MV-4-11 (cell line): ENCODE results near the gene ACOT13.
"Not testable (repeated sequence)": the region's sequence is repeated elsewhere in the genome, so short reads cannot be mapped to it uniquely, and the experiment has no call there.

Experiments
- DNase-seq: peaks from one replicate; lab custom pipeline; 2025; lab: John Stamatoyannopoulos, UW

Gene ACOT13

DNA sequence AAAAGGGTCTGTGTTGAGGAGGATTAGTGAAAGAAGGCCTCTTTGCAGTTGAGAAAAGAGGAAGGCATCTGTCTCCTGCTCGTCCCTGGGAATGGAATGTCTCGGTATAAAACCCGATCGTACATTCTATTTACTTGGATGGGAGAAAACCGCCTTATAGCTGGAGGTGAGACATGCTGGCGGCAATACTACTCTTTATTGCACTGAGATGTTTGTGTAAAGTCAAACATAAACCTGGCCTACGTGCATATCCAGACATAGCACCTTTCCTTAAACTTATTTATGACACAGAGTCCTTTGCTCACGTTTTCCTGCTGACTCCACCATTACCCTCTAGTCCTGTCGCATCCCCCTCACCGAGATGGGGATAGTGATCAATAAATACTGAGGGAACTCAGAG, 4.6 kb upstream of the ACOT13 start:
- DNase-seq, result no peak

DNA sequence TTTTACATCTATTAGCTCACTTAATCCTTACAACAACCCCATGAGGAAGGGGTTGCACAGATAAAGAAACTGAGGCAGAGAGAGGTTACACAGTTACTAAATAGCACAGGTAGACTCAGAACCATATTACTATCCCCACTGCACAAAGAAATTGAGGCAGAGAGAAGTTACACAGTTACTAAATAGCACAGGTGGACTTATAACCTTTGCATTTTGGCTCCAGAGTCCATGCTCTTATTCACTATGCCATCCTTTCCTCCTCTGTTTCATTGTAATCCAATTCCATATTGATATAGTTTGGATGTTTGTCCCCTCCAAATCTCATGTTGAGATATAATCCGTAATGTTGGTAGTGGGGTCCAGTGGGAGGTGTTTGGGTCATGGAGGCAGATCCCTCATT, 3.7 kb upstream of the ACOT13 start:
- no peak for DNase-seq

DNA sequence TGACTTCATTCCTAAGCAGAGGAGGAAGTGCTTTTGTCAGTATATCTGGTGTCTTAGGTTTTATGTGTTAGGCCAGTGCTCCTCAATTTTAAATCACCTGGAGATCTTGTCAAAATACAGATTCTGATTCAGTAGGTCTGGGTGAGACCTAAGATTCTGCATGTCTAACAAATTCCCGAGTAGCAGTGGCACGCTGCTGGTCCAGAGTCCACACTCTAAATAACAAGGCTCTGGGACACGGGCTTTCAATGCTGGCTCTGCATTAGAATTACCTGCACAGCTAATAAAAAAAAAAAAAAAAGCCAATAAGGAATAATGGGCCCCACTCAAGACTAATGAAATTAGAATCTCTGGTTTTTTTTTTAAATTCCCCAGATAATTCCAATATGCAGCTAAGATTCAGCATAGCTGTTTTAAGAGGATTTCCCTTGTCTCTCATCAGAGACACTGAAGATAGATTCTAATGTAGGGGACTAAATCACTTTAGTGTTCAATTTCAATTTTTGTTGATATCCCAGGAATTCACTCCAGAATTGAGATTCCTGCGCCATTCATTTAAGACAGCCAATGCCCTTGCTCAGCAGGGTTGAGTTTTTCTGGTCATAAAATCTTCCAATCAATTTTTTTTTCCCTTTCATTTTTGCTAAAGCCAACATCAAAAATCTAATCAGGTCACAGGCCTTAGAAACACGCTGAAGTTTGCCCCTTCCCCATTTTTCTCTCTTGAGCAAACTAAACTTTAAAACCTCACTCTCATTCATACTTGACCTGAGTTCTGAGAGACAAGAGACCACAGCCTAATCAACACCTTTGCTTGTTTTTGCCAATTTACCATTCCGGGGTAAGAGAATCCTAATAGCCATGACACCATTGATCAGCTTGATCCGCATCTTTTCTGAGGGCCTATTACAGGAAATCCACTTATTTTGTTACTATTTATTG, 2.6 kb upstream of the ACOT13 start:
- no peak for DNase-seq

DNA sequence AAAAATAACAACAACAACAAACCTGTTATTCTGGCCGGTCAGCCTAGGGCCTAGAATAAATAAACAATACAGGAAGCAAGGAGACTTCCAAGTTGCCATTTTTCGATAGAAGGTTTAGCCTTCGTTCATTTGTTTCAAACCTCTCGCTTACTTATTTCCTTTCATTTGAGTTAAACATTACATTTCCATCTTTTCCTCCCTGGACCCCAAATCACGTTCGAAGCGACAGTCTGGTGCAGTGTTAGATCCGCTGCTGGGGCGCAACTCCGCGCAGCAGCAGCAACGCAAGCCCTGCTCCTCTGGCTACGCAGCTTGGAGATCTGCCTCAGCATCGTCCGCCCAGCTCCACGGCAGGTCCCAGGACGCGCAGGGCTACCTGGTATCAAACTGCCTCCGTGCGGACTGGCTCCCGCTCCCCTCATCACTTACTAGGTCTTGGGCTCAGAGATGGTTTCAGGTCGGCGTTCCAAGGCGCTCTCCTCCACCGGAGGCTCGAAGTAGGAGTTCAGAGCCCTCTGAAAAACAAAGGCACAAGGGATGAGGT, 708 bp upstream of the ACOT13 start:
- DNase-seq, result no peak

DNA sequence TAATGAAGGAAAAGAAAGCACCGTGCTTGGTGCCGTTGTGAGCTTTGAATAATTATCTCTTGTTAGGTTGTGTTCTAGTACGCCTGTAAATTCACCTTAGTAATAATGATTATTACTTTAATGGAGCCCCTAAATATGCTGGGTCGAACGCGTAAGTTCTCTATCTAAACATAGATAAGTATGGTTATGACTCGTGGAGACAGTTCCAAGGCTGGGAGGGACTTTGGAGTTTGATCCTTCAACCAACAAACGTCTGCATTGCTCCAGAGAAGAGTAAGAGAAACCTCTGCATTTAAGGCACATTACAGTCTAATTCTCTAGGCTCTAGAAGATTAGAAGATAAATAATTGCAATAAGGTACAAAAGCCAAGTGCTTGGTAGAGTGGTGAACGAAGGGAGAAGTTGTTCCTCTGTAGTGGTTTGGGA, 514 bp downstream of the ACOT13 start:
- DNase-seq, result peak; percentile 11

DNA sequence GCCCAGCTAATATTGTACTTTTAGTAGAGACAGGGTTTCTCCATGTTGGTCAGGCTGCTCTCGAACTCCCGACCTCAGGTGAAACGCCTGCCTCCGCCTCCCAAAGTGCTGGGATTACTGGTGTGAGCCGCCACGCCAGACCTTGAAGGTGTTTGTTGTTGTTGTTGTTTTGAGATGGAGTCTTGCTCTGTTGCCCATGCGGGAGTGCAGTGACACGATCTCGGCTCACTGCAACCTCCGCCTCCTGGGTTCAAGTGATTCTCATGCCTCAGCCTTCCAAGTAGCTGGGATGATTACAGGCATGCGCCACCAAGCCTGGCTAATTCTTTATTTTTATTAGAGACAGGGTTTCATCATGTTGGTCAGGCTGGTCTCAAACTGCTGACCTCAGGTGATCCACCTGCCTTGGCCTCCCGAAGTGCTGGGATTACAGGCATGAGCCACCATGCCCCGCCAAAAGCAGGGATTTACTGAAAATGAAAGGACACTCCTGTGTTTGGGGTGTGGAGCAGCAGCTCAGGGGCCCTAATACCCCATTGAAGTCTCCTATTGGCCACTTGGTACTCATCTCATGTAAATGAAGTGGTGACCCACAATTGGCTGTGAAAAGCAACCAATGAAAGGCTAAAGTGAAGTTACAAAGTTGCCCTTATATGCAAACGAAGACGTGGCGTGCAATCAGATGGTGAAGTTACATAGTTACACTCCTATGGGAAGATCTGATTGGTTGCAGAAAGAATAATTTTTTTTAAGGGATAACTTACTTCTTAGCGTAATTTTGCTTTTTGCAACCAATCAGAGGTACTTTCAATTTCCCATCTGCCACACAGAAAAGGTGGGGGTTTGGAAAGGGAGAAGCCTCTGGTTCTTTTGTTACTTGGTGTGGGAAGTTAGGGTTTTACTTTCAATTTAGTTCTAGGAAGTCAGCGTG, 1.5 kb downstream of the ACOT13 start:
- DNase-seq, result not testable (repeated sequence)

DNA sequence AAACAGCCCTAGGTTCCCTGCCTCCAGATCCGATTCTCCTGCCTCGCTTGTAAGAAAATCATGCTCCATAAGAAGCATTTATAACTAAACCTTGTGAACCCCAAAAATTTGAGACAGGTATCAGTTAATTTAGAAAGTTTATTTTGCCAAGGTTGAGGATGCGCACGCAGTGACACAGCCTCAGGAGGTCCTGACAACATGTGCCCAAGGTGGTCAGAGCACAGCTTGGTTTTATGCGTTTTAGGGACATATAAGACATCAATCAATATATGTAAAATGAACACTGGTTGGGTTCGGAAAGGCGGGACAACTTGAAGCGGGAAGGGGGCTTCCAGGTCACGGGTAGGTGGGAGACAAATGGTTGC, 2.1 kb downstream of the ACOT13 start:
- DNase-seq, result no peak

DNA sequence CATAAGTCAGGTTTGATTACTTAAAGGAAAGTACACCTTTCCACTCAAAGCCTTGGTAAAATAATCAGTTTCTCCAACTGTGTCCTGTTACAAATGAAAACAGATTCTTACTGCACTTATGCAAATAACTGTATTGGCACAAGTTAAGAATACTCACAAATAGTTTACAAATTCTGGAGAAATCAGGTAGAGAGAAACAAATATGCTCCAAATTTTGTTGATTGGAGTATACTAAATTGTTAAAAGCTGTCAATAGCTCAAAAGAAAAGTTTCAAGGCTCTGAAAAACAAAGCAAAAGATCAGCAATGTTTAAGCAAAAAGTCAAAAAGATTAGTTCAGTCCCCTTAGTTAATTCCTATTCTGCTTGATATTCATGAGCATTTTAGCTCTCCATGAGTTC, 3.6 kb downstream of the ACOT13 start:
- peak; percentile 12 for DNase-seq

DNA sequence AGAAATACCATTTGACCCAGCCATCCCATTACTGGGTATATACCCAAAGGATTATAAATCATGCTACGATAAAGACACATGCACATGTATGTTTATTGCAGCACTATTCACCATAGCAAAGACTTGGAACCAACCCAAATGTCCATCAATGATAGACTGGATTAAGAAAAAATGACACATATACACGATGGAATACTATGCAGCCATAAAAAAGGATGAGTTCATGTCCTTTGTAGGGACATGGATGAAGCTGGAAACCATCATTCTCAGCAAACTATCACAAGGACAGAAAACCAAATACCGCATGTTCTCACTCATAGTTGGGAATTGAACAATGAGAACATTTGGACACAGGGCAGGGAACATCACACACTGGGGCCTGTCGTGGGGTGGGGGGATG, 4.2 kb downstream of the ACOT13 start:
- DNase-seq, result not testable (repeated sequence)

DNA sequence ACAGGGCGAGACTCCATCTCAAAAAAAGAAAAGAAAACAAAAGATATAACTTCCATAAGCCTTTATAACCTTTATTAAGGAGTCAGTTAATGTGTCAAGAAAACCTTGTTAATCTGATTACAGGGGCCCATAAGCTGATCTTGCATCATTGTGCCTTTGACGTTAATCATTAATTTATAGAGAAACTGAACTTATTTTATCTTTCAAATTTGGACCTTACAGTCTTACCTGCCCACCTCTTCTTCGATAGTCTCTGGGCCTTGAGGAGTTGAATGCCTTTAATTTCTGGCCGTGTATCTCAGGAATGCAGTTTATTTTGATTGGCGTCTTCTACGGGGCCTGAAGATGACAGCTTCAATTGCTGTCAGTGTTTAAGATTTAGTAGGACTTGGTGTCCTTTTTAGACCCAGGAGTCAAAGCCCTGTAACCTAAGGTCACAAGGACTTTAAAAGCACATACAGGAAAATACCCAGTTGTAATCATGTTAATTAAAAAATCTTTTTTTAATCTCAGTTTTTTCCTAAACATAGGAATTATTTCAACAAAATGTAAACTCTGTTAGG, 5.8 kb downstream of the ACOT13 start:
- DNase-seq, result no peak

DNA sequence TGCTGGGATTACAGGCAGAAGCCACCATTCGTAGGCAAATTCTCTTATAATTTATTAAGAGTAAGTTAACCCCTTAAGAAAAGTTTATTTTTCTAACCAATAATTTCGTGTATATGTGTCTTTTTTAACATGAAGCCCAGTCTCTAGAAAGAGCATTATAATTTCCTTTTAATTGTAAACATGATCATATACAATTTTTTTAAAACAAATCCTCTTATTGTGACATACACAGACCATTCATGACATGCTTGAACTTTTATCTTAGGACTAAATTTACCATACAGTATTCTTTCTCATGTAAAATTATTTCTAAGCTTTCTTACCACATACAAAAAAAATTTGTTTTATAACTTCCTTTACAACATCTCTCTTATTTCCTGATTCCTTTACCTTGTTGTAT, 6.7 kb downstream of the ACOT13 start:
- DNase-seq, result peak; percentile 15

DNA sequence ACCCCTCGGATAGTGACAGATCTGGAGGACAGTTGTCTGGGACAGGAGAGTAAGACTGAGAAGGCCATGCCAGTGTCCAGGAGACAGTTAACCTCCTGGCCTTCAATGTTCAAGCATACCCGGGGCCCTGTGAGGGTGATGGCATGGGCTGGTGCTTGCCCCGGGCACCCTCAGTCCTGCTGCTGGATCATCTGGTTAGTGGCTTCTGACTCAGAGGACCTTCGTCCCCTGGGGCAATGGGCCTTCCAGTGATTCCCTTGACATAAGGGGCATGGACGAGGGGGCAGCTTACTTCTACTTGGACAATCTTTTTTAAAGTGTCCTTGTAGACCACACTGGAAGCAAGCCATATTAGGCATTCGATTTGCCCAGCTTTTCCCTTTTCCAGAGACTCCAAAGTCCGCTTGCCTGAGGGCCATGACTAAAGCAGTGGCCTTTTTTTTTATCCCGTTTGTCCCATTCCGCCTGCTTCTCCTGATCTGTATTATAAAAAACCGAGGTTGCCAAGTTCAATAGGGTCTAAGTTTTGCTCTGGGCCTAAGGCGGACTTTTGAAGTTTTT, 12.0 kb downstream of the ACOT13 start:
- DNase-seq, result not testable (repeated sequence)

DNA sequence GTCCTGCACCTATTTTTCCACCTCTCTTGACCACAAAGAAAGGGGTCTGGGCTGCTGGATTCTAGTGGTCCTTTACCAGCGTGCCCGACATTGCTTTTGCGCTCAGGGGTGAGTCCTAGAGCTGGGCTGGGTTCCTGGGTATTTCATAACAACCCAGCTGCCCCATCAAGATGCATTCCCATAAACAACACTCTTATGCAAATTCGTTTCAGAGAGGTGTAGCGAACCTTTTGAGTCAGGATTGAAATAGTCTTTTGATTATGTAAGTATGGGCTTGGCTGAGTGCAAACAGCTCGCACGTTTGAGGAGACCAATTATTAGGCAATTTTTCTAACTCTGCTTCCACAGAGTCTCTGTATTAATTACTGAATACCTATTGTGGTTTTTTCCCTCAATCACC, 13.7 kb downstream of the ACOT13 start:
- DNase-seq, result no peak

DNA sequence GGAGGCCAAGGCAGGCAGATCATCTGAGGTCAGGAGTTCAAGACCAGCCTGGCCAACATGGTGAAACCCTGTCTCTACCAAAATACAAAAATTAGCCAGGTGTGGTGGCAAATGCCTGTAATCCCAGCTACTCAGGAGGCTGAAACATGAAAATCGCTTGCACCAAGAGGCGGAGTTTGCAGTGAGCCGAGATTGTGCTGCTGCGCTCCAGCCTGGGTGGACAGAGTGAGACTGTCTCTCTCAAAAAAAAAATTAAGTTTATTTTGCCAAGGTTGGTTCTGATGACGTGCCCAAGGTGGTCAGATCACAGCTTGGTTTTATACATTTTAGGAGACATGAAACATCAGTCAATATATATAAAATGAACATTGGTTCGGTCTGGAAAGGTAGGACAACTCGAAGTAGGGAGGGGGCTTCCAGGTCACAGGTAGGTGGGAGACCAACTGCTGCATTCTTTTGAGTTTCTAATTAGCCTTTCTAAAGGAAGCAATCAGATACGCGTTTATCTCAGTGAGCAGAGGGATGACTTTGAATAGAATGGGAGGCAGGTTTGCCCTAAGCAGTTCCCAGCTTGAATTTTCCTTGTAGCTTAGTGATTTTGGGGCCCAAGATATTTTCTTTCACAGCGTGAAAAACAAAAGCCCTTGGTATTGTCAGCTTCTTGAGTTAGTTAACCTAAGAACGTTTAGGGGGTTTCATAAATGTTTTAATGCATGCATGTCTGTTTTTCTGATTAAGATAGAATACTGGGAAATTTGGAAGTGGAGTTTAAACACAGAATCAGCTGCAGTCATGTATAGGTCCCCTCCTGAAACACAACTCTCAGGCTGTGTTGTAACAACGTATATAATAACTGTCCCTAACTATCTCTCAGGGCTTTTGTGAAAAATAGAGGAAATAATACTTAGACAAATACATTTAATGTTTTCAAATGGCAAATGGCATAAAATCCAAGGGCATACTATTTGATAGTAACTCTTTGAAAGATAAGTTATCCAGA, 16.7 kb downstream of the ACOT13 start:
- DNase-seq, result no peak

DNA sequence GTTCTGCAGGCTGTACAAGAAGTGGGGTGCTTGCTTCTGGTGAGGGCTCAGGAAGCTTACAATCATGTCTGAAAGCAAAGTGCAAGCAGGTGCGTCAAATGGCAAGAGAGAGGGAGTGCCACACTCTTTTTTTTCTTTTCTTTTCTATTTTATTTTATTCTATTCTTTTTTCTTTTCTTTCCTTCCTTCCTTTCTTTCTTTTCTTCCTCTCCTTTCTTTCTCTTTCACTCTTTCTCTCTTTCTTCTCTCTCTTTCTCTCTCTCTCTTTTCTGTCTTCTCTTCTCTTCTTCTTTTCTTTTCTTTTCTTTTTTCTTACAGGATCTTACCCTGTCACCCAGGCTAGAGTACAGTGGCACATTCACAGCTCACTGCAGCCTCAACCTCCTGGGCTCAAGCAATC, 19.5 kb downstream of the ACOT13 start:
- no peak for DNase-seq

DNA sequence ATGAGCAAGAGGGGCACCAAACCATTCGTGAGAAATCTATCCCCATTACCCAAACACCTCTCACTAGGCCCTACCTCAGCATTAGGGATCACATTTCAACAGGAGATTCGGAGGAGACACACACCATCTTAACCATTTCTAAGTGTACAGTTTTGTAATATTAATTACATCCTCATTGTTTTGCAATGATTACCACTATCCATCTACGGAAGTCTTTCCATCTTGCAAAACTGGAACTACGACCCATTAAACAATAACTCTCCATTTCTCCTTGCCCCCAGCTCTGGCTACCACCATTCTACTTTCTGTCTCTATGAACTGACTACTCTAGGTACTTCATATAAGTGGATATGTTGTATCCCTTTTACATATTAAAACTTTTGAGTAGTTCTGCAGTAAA, 20.1 kb downstream of the ACOT13 start:
- DNase-seq, result no peak

DNA sequence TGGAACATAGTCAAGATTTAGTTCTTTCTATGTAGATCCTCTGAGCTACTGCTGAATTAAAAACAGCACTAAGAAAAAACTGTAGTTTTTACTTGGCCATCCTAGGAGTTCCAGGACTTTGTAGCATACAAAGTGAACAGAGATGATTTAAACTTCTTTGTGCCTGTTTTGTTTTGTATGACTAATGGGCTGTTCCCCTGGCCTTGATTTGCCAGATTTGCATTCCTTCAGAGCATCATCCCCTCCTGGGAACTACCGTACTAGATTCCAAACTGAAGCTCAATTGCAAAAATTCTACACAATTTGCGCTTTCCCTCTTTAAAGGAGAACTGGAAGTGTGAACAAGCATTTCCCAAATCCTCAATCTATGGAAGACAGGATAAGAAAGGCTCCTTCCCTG, 23.1 kb downstream of the ACOT13 start:
- no peak for DNase-seq

DNA sequence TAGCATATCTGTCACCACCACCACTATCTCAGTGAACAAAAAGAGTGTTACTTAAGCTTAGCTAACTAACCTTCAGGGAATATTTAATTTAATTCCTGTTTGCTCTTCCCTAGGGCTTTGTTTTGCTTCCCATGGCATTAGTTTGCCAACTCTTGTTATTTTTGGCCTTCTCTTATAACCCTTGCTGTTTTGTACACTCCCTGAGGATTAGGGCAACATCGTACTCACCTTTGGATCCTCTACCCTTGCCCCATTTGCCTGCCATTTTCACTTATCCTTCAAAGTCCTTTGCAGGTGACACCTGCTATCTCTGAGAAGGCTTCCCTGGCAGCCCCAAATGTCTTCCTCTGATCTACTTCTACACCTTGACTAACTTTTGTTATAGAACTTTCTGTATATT, 23.7 kb downstream of the ACOT13 start:
- no peak for DNase-seq

DNA sequence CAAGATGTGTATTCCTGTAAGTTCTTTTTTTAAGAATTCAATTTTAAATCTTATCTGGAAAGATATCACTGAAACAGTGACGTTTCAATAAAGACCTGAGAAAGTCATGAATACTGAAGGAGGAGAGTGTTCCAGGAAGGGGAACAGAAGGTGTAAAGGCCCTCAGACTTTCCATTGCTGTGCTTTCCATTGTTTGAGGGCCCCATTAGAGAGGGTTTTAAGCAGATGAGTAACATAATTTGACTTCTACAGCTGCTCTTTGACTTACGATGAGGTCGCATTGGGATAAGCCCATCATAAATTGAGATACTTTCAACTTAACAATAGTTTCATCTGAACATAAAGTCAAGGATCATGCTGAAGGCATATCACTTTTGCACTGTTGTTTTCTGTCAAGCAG, 24.7 kb downstream of the ACOT13 start:
- no peak for DNase-seq

DNA sequence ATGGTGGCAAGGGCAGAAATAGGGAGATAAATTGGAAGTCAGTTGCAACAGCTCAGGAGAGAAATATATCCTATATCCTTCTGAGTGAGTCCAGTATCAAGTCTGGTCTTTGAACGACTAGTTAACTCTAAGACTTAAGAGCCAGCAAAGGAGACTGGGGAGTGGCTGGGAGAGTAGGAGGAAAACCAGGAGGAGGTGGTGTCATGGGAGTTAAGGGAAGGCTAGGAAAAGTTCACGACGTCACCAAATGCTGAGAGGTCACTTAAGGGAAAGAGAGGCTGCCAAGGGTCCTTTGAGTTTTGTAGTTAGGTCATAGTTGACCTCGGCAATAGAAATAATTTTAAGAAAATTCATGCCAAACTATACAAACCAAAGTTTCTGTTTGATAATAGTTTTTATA, 25.1 kb downstream of the ACOT13 start:
- DNase-seq, result no peak

DNA sequence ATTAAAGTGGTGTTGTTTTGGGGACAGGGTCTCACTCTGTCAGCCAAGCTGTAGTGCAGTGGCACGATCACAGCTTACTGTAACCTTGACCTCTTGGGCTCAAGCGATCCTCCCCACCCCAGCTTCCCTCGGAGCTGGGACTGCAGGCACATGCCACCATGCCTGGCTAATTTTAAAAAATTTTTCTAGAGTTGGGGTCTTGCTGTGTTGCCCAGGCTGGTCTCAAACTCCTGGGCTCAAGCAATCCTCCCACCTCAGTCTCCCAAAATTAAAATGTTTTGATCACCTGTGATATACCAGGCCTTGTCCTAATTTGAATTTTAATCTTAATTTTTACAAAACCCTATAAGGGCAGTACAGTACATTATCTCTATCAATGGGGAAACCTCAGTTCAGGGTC, 25.5 kb downstream of the ACOT13 start:
- no peak for DNase-seq
